Measurements from ENCODE around the gene SH3BP5L.
"Not testable (repeated sequence)": the region's sequence is repeated elsewhere in the genome, so short reads cannot be mapped to it uniquely, and the experiment has no call there.

The SH3BP5L gene

GRCh38 chr1:248798791-248799190 lies 26.9 kb downstream of the SH3BP5L start:
- H3K27ac ChIP-seq (ENCODE audit: low read length), result no peak overlapping the region
- DNase-seq (no peak), ATAC-seq (ENCODE audit: insufficient read depth, low read depth) (no peak)
- TF ChIP-seq CTCF (IDR thresholded peaks at IDR 0.05; ENCODE audit: borderline replicate concordance, extremely low read depth, low read length, poor library complexity, severe bottlenecking) (no peak), EZH2 (IDR thresholded peaks at IDR 0.05; ENCODE audit: borderline replicate concordance, low read depth, low read length, severe bottlenecking) (no peak)
- no peaks in the 10 kb centered on the region for H4K20me1 ChIP-seq (ENCODE audit: insufficient read depth, low read length)
- no peaks in the 10 kb centered on the region for H3K9me3 ChIP-seq (ENCODE audit: insufficient read depth, low read length, severe bottlenecking)
- no peak overlapping the region for H3K4me2 ChIP-seq (ENCODE audit: insufficient read depth, low read length)
- H3K79me2 ChIP-seq (ENCODE audit: insufficient read depth, low read length), result no peaks in the 10 kb centered on the region
- no peaks in the 10 kb centered on the region for H3K36me3 ChIP-seq (ENCODE audit: insufficient read depth, low read length)
- no peaks in the 10 kb centered on the region for H3K4me1 ChIP-seq (ENCODE audit: insufficient read depth, low read length)
- H3K9ac ChIP-seq (ENCODE audit: low read depth, low read length), result no peak overlapping the region
- no peaks in the 10 kb centered on the region for H3K27me3 ChIP-seq (ENCODE audit: insufficient read depth, low read length, poor library complexity)
- no peak overlapping the region for H2AFZ ChIP-seq (ENCODE audit: low read depth, low read length)
- no peak overlapping the region for H3K4me3 ChIP-seq (ENCODE audit: low read depth in 1 of 2, low read length in 2 of 2)

GRCh38 chr1:248794663-248795062 lies 31.1 kb downstream of the SH3BP5L start:
- not testable (repeated sequence) for H3K79me2 ChIP-seq (ENCODE audit: insufficient read depth, low read length); DNase-seq; H3K9ac ChIP-seq (ENCODE audit: low read depth, low read length); H3K9me3 ChIP-seq (ENCODE audit: insufficient read depth, low read length, severe bottlenecking); ATAC-seq (ENCODE audit: insufficient read depth, low read depth); H3K27ac ChIP-seq (ENCODE audit: low read length); H4K20me1 ChIP-seq (ENCODE audit: insufficient read depth, low read length); H2AFZ ChIP-seq (ENCODE audit: low read depth, low read length); H3K4me2 ChIP-seq (ENCODE audit: insufficient read depth, low read length); H3K27me3 ChIP-seq (ENCODE audit: insufficient read depth, low read length, poor library complexity); H3K4me1 ChIP-seq (ENCODE audit: insufficient read depth, low read length); H3K36me3 ChIP-seq (ENCODE audit: insufficient read depth, low read length); H3K4me3 ChIP-seq (ENCODE audit: low read depth in 1 of 2, low read length in 2 of 2)

- Histone ChIP-seq H3K36me3 (ENCODE audit: insufficient read depth, low read length) (no peaks in the 10 kb centered on the region), H2AFZ (ENCODE audit: low read depth, low read length) (no peak overlapping the region), H3K9me3 (ENCODE audit: insufficient read depth, low read length, severe bottlenecking) (no peaks in the 10 kb centered on the region), H4K20me1 (ENCODE audit: insufficient read depth, low read length) (no peaks in the 10 kb centered on the region), H3K4me3 (ENCODE audit: low read depth in 1 of 2, low read length in 2 of 2) (no peak overlapping the region), H3K27ac (ENCODE audit: low read length) (no peak overlapping the region), H3K4me2 (ENCODE audit: insufficient read depth, low read length) (no peak overlapping the region), H3K79me2 (ENCODE audit: insufficient read depth, low read length) (no peaks in the 10 kb centered on the region), H3K9ac (ENCODE audit: low read depth, low read length) (no peak overlapping the region), H3K27me3 (ENCODE audit: insufficient read depth, low read length, poor library complexity) (no peaks in the 10 kb centered on the region), H3K4me1 (ENCODE audit: insufficient read depth, low read length) (no peaks in the 10 kb centered on the region)
- DNase-seq, result no peak
- TF ChIP-seq EZH2 (IDR thresholded peaks at IDR 0.05; ENCODE audit: borderline replicate concordance, low read depth, low read length, severe bottlenecking) (no peak), CTCF (IDR thresholded peaks at IDR 0.05; ENCODE audit: borderline replicate concordance, extremely low read depth, low read length, poor library complexity, severe bottlenecking) (no peak)
- no peak for ATAC-seq (ENCODE audit: insufficient read depth, low read depth)
These were observed 32.1 kb downstream of the SH3BP5L start for GRCh38 chr1:248793592-248793991.

GRCh38 chr1:248792342-248792741 lies 33.4 kb downstream of the SH3BP5L start:
- H3K27ac ChIP-seq (ENCODE audit: low read length), result no peak overlapping the region
- H3K4me2 ChIP-seq (ENCODE audit: insufficient read depth, low read length), result no peak overlapping the region
- no peaks in the 10 kb centered on the region for H3K36me3 ChIP-seq (ENCODE audit: insufficient read depth, low read length)
- no peak overlapping the region for H3K9ac ChIP-seq (ENCODE audit: low read depth, low read length)
- H3K27me3 ChIP-seq (ENCODE audit: insufficient read depth, low read length, poor library complexity), result no peaks in the 10 kb centered on the region
- H3K9me3 ChIP-seq (ENCODE audit: insufficient read depth, low read length, severe bottlenecking), result no peaks in the 10 kb centered on the region
- H3K4me3 ChIP-seq (ENCODE audit: low read depth in 1 of 2, low read length in 2 of 2), result no peak overlapping the region
- no peaks in the 10 kb centered on the region for H3K4me1 ChIP-seq (ENCODE audit: insufficient read depth, low read length)
- no peak for TF ChIP-seq EZH2 (IDR thresholded peaks at IDR 0.05; ENCODE audit: borderline replicate concordance, low read depth, low read length, severe bottlenecking)
- TF ChIP-seq CTCF (IDR thresholded peaks at IDR 0.05; ENCODE audit: borderline replicate concordance, extremely low read depth, low read length, poor library complexity, severe bottlenecking), result no peak
- H3K79me2 ChIP-seq (ENCODE audit: insufficient read depth, low read length), result no peaks in the 10 kb centered on the region
- H4K20me1 ChIP-seq (ENCODE audit: insufficient read depth, low read length), result no peaks in the 10 kb centered on the region
- H2AFZ ChIP-seq (ENCODE audit: low read depth, low read length), result no peak overlapping the region
- ATAC-seq (ENCODE audit: insufficient read depth, low read depth) (no peak), DNase-seq (no peak)

All from DND-41 (cell line).